HG02970 (cell line): ENCODE measurements around the gene CCDC127.

Experiments
- ATAC-seq: cut with Tn5 transposase; IDR thresholded peaks from one replicate; pipeline ENCODE4 v1.9.1; 2021; ENCODE audit warnings: mild to moderate bottlenecking, moderate library complexity, moderate number of reproducible peaks; ENCODE audit not compliant: unreplicated experiment, low FRiP score

Gene CCDC127

GRCh38 chr5:162565-163337, 55.2 kb downstream of the CCDC127 start:
- no peak for ATAC-seq

GRCh38 chr5:162190-162564, 55.8 kb downstream of the CCDC127 start:
- ATAC-seq: no peak

- ATAC-seq: no peak
Observed at GRCh38 chr5:161803-162110, 56.2 kb downstream of the CCDC127 start.

GRCh38 chr5:160921-161802, 56.8 kb downstream of the CCDC127 start:
- no peak for ATAC-seq

- ATAC-seq: no peak
Observed at GRCh38 chr5:160173-160510, 57.8 kb downstream of the CCDC127 start.

GRCh38 chr5:159448-160172, 58.3 kb downstream of the CCDC127 start:
- no peak for ATAC-seq

- no peak for ATAC-seq
Observed at GRCh38 chr5:158807-159447, 59.0 kb downstream of the CCDC127 start.

- no peak for ATAC-seq
Observed at GRCh38 chr5:157801-158200, 60.2 kb downstream of the CCDC127 start.

DNA sequence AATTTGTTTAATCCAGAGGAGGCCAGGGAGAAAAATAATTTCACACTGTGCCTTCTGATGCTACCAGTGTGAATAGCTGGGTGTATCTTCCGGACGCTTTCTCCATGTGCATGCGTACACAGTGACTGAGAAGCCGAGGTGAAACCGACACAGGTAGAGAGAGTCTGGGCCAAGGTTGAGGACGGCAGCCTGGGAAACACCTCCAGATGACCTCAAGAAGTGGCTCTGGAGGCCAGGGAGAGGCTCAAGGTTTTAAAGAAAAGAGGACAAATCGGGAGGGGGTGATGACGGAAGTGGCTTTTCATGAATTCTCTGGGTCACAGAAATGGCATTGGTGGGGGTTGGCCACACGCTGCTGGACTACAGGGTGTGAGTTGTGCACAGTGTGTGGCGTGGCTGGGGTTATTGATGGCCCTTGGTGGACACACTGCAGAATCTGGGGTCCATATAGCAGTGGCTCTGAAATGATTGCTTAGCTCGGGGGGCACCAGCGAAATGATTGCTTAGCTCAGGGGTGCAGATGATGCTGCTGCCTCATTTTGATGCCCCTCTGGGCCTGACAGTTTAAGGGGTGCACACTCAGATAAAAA, 60.7 kb downstream of the CCDC127 start:
- no peak for ATAC-seq

DNA sequence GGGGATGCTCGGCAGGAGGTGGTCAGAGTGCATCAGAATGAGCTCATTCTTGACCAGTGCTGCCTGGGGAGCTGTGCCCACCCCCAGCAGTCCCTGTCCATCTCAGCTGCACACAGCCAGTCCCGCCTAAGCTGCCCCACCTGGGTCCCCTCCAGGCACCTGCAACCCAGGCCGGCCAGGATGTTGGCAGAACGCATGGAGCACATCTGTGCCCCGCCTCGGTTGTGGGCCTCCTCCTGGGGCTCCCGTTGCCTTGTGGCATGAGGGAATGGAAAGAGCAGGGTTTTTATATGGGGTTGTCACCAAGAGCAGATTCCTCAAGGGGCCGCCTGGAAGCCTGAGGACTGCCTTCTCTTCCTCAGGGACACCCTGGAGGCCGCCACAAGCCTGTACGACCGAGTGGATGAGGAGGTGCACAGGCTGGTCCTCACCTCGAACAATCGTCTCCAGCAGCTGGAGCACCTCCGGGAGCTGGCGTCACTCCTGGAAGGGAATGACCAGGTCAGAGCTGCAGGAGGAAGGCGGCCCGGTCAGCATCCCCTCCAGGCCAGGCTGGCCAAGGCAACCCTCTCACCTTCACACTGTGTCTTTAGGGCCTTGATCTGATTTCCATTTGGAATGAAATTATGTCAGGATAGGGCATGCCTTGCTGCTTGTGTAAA, 61.4 kb downstream of the CCDC127 start:
- ATAC-seq: no peak

- ATAC-seq: no peak
Observed at GRCh38 chr5:155651-156410, 62.1 kb downstream of the CCDC127 start.

DNA sequence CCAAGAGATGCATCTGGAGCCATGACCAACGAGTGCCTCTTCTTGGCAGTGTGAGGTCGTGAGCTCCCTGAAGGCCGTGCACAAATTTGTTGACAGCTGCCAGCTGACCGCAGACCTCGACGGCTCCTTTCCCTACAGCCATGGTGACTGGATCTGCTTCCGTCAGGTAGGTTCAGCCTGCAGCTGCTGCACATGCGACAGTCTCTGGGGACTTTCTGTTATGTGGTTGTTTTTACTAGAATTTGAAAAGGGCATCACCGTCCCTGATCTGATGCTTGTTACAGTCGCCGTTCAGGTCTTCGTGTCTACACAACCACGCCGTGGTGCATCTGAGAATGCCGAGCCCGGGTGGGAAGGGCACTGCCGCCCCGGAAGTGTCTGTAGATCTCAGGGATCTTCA, 63.1 kb downstream of the CCDC127 start:
- ATAC-seq: no peak

DNA sequence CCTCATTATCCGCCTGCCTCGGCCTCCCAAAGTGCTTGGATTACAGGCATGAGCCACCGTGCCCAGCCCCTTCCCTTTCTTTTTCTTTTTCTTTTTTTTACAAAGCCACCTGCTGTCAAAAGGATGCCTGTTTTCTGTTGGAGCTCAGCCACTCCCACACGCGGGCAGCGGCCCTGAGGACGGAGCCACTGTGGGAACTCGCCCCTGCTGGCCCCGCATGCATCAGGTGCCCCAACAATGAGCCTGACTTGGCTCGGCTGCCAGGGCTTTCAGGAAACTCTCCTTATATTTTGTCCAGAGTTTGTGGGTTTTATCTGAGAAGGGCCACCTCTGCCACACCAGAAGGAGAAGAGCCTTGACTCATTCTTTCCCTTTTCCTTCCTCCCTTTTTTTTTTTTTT, 63.7 kb downstream of the CCDC127 start:
- no peak for ATAC-seq

DNA sequence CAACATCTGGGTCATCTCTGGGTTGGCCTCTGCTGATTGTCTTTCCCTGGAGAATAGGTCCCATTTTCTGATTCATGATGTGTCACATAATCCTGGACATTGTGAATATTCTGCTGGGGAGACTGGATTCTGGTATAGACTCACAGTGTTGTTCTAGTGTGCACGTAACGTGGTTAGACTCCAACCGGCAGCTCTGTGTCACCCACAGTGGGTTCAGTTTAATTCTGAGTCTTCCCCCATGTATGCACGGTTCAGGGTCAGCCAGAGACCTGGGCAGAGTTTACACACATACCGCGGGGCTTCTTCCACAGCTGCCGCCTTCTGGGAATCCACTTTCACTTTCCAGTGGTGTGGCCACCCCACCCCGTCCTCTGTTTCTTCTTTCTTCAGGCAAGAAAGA, 64.7 kb downstream of the CCDC127 start:
- ATAC-seq: no peak

- ATAC-seq: no peak
Observed at GRCh38 chr5:152077-152476, 65.9 kb downstream of the CCDC127 start.

- no peak for ATAC-seq
Observed at GRCh38 chr5:150746-151145, 67.2 kb downstream of the CCDC127 start.

- ATAC-seq: no peak
Observed at GRCh38 chr5:149745-150485, 68.0 kb downstream of the CCDC127 start.

- ATAC-seq: no peak
Observed at GRCh38 chr5:147751-148150, 70.2 kb downstream of the CCDC127 start.
